Measurements from ENCODE around the gene NFKBIE. TPM values are rescaled to one million over a fixed set of nuclear protein-coding genes. Genes with fewer than 3 reads are reported as not detected.

Gene NFKBIE
- total and polyA plus RNA-seq, 9 of the 15 experiments (the other 6 are each of a cell fraction or from before 2014, with no cell fraction given) = 2.1 to 16.4 (median 11.7) TPM

DNA sequence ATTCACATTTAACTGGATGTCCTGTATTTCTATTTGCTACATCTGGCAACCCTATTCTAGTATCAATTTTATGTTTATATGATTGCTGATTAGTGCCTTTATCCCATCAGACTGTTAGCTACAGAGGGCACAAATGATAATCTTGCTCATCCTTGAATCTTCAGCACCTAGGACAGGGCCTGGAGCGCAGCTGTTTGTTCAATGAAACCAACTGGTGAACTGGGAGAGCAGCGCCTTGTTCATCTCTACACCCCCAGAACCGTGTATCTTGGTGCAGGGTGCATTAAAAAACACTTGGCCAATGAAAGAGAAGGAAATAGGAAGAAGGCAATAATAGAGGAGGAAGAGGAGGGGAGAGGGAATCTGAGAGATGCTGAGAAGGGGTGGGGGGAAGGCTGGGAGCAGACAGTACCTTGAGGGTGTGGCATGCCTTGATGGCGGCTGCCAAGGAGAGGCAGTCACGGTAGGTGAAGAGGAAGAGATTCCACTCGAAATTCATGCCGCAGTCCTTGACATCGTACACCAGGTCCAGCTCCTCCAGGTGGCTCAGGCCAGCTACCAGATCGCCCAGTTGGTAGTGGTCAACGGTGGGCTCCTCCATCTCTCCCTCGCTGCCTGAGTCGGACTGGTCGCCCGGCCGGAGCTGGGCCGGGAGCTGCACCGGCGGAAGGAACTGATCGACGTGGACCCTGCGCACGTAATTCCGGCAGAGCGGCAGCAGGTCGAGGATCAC lies 20.4 kb upstream of the NFKBIE start (continued):
- no peak for TF ChIP-seq BRCA1 (IDR thresholded peaks at IDR 0.05)
- no peak for TF ChIP-seq BRCA1 (CRISPR knock-in tag; IDR thresholded peaks at IDR 0.05)
- no peak for TF ChIP-seq KAT7 (CRISPR knock-in tag; IDR thresholded peaks at IDR 0.05; ENCODE audit: borderline replicate concordance)
- TF ChIP-seq, protein P1, sequence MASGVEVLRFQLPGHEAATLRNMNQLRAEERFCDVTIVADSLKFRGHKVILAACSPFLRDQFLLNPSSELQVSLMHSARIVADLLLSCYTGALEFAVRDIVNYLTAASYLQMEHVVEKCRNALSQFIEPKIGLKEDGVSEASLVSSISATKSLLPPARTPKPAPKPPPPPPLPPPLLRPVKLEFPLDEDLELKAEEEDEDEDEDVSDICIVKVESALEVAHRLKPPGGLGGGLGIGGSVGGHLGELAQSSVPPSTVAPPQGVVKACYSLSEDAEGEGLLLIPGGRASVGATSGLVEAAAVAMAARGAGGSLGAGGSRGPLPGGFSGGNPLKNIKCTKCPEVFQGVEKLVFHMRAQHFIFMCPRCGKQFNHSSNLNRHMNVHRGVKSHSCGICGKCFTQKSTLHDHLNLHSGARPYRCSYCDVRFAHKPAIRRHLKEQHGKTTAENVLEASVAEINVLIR (CRISPR knock-in tag; IDR thresholded peaks at IDR 0.05) = no peak
- no peak for TF ChIP-seq ZNF174 (CRISPR knock-in tag; IDR thresholded peaks at IDR 0.05)
- TF ChIP-seq HMG20A (CRISPR knock-in tag; conservative IDR thresholded peaks at IDR 0.05) = no peak
- no peak for TF ChIP-seq SMC3 (conservative IDR thresholded peaks at IDR 0.05; ENCODE audit: insufficient read depth, low read depth, low read length)
- TF ChIP-seq ZFP1 (CRISPR knock-in tag; IDR thresholded peaks at IDR 0.05) = no peak
- TF ChIP-seq ASH1L (IDR thresholded peaks at IDR 0.05; ENCODE audit: borderline replicate concordance, low read depth, partially characterized antibody) = no peak
- TF ChIP-seq ZNF175 (CRISPR knock-in tag; IDR thresholded peaks at IDR 0.05; ENCODE audit: low read depth) = no peak
- TF ChIP-seq ZKSCAN3 (CRISPR knock-in tag; IDR thresholded peaks at IDR 0.05) = no peak
- no peak for TF ChIP-seq ZNF253 (CRISPR knock-in tag; conservative IDR thresholded peaks at IDR 0.05)
- TF ChIP-seq RCOR1 (IDR thresholded peaks at IDR 0.05; ENCODE audit: borderline replicate concordance in 1 of 2, low read depth in 2 of 2, low read length in 2 of 2) = peak in 1 of 2 experiments; percentile 64; a peak in 1 of 4 replicates
- TF ChIP-seq GABPB1 (CRISPR knock-in tag; IDR thresholded peaks at IDR 0.05) = no peak
- peak; percentile 98 for TF ChIP-seq MIER1 (IDR thresholded peaks at IDR 0.05; ENCODE audit: low read depth)
- TF ChIP-seq HSF4 (CRISPR knock-in tag; IDR thresholded peaks at IDR 0.05; ENCODE audit: borderline replicate concordance) = no peak
- no peak for TF ChIP-seq ARHGAP35 (IDR thresholded peaks at IDR 0.05; ENCODE audit: partially characterized antibody)
- no peak for TF ChIP-seq SMARCA4 (IDR thresholded peaks at IDR 0.05)
- no peak for TF ChIP-seq ZKSCAN8 (CRISPR knock-in tag; IDR thresholded peaks at IDR 0.05)
- TF ChIP-seq FIP1L1 (IDR thresholded peaks at IDR 0.05; ENCODE audit: low read depth, low read length, poor library complexity, severe bottlenecking) = no peak
- no peak for TF ChIP-seq MYC (IDR thresholded peaks at IDR 0.05; ENCODE audit: low read depth, low read length)
- no peak for TF ChIP-seq MYC (CRISPR knock-in tag; IDR thresholded peaks at IDR 0.05; ENCODE audit: borderline replicate concordance, low read depth)
- no peak for TF ChIP-seq E4F1 (CRISPR knock-in tag; IDR thresholded peaks at IDR 0.05; ENCODE audit: borderline replicate concordance)
- no peak for TF ChIP-seq POLR3A (IDR thresholded peaks at IDR 0.05; ENCODE audit: borderline replicate concordance, extremely low read depth, insufficient read depth, insufficient read length)
- TF ChIP-seq ERF (CRISPR knock-in tag; IDR thresholded peaks at IDR 0.05) = no peak
- no peak for TF ChIP-seq RB1 (IDR thresholded peaks at IDR 0.05; ENCODE audit: low read depth)
